Fibroblast of pulmonary artery (primary cell): ENCODE measurements around the gene FMNL3.
"Not testable (repeated sequence)": the region's sequence is repeated elsewhere in the genome, so short reads cannot be mapped to it uniquely, and the experiment has no call there.

Experiments used
- DNase-seq: peaks from one replicate; pipeline ENCODE4 v3.0.0-alpha.2; 2010; ENCODE audit warnings: low read depth
- H3K4me3 ChIP-seq: replicated peaks from 2 replicates; pipeline ENCODE4 v1.5.1; 2011; ENCODE audit warnings: low read depth, mild to moderate bottlenecking, control low read depth, low read length, moderate library complexity
- TF ChIP-seq, protein P1 (sequence below): IDR thresholded peaks from 2 replicates; pipeline ENCODE4 v1.5.1; 2011; ENCODE audit warnings: mild to moderate bottlenecking, control low read depth, low read length, inconsistent platforms; ENCODE audit errors: missing control alignments

FMNL3 gene

GRCh38 chr12:49609875-49610154 is 97.4 kb downstream of the FMNL3 start:
- H3K4me3 ChIP-seq = no peak overlapping the region
- TF ChIP-seq, protein P1, sequence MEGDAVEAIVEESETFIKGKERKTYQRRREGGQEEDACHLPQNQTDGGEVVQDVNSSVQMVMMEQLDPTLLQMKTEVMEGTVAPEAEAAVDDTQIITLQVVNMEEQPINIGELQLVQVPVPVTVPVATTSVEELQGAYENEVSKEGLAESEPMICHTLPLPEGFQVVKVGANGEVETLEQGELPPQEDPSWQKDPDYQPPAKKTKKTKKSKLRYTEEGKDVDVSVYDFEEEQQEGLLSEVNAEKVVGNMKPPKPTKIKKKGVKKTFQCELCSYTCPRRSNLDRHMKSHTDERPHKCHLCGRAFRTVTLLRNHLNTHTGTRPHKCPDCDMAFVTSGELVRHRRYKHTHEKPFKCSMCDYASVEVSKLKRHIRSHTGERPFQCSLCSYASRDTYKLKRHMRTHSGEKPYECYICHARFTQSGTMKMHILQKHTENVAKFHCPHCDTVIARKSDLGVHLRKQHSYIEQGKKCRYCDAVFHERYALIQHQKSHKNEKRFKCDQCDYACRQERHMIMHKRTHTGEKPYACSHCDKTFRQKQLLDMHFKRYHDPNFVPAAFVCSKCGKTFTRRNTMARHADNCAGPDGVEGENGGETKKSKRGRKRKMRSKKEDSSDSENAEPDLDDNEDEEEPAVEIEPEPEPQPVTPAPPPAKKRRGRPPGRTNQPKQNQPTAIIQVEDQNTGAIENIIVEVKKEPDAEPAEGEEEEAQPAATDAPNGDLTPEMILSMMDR = peak; percentile 8
- peak; percentile 18 for DNase-seq

GRCh38 chr12:49609059-49609874 is 97.9 kb downstream of the FMNL3 start:
- DNase-seq = no peak
- H3K4me3 ChIP-seq = no peak overlapping the region
- TF ChIP-seq, protein P1 = no peak

GRCh38 chr12:49605539-49605938 is 101.7 kb downstream of the FMNL3 start, which contains the start of gene FAM186B:
Gene FAM186B (minus strand): TSS chr12:49605639. CDS start chr12:49605477, 162 bp downstream.
- not testable (repeated sequence) for H3K4me3 ChIP-seq

DNA sequence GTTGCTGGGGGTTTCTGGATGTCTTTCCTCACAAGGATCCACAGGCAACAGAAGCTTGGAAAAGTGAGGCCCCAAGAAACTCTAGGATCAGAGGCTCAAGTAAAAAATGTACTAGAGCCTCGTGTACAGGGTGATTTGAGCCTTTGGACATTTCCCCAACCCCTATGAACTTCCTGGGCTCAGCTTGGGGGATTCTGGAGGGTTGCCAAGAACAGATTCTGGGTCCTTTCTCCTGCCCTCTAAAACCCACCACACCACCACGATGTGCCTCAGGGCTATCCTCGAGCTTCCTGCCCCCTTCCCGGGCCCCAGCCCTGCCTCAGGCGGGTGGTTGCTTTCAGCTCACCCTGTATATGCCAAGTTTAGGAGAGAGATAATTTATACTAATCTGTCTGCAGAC is 102.3 kb downstream of the FMNL3 start:
- DNase-seq = no peak
- TF ChIP-seq, protein P1 = no peak
- H3K4me3 ChIP-seq = no peak overlapping the region

More at GRCh38 chr12:49605539-49605938, 101.7 kb downstream of the FMNL3 start, which contains the start of gene FAM186B:
- DNase-seq = not testable (repeated sequence)

DNA sequence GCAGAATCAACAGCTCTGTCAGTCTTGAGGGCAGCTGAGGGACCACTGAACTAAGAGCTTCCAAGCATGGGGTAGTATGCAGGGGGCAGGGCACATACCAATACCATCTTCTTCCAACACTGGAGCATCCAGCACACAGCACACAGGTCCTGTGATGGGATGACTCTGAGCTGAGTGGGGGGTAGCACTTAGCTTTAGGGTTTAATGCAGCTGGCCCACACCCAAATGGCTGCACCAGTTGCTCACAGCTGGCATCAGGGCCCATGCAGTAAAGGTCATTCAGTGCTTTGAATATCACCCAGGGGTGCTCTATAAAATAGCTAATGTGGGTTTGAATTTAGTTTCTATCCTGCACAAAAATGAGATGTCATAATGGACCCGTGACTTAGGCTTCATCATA is 103.5 kb downstream of the FMNL3 start:
- no peak overlapping the region for H3K4me3 ChIP-seq
- no peak for DNase-seq

GRCh38 chr12:49599961-49600360 is 107.2 kb downstream of the FMNL3 start:
- H3K4me3 ChIP-seq = no peak overlapping the region
- TF ChIP-seq, protein P1 = no peak
- DNase-seq = no peak

More for the DNA sequence above, 103.5 kb downstream of the FMNL3 start:
- TF ChIP-seq, protein P1 = no peak

- H3K4me3 ChIP-seq = no peak overlapping the region
- TF ChIP-seq, protein P1 = no peak
- DNase-seq = no peak
Measured at GRCh38 chr12:49598527-49598926, 108.7 kb downstream of the FMNL3 start.
